ENCODE data around the gene RAB31.

GRCh38 chr18:9732031-9732430, 23.9 kb downstream of the RAB31 start:
- TF ChIP-seq CTCF (IDR thresholded peaks at IDR 0.05) (no peak), POLR2A (IDR thresholded peaks at IDR 0.05) (no peak)
